Activated T-cell treated with anti-CD3 and anti-CD28 coated beads, Interleukin-2, amount 50 U/mL, for 72 hours (primary cell): ENCODE results near the gene PHETA1. TPM values are rescaled to one million over a fixed set of nuclear protein-coding genes. Genes with fewer than 3 reads are reported as not detected.
"Not testable (repeated sequence)": the region's sequence is repeated elsewhere in the genome, so short reads cannot be mapped to it uniquely, and the experiment has no call there.

Experiments used
- ATAC-seq, 2 donors: fragments of 150-1000 bp; cut with Tn5 transposase; replicated peaks in 1 of 2; 2 replicates each; pipeline ENCODE4 v1.10.0; 2021; ENCODE audit warnings: moderate library complexity in 2 of 2, mild to moderate bottlenecking in 1 of 2
- DNase-seq, 2 donors: peaks; one replicate each; pipeline ENCODE4 v3.0.0; 2021 to 2022; ENCODE audit warnings: mixed read lengths in 1 of 2
- H3K27ac Mint-ChIP-seq: one replicate; pipeline ENCODE4 v1.8.0; 2022; ENCODE audit warnings: mild to moderate bottlenecking, moderate library complexity, mixed read lengths
- H3K27me3 Mint-ChIP-seq: one replicate; pipeline ENCODE4 v1.8.0; 2022; ENCODE audit warnings: low read depth, mixed read lengths
- H3K36me3 Mint-ChIP-seq, 2 donors: one replicate each; pipeline ENCODE4 v1.8.0; 2022; ENCODE audit warnings: mixed read lengths in 2 of 2, mild to moderate bottlenecking in 1 of 2; ENCODE audit not compliant: insufficient read depth in 2 of 2
- H3K4me1 Mint-ChIP-seq: one replicate; pipeline ENCODE4 v1.8.0; 2022; ENCODE audit warnings: low read depth, mixed read lengths
- H3K4me3 Mint-ChIP-seq, 2 donors: one replicate each; pipeline ENCODE4 v1.8.0; 2022; ENCODE audit warnings: mild to moderate bottlenecking in 2 of 2, mixed read lengths in 2 of 2, moderate library complexity in 2 of 2
- H3K9me3 Mint-ChIP-seq, 2 donors: one replicate each; pipeline ENCODE4 v1.8.0; 2022; ENCODE audit warnings: mixed read lengths in 2 of 2
- total RNA-seq, 2 donors: library from RNA; stranded (reverse); gene quantifications; one replicate each; pipeline ENCODE4 v1.2.3, GENCODE V29; 2022

PHETA1 gene
- total RNA-seq, 2 donors from 2014 or later, result 1.0 to 2.2 TPM

DNA sequence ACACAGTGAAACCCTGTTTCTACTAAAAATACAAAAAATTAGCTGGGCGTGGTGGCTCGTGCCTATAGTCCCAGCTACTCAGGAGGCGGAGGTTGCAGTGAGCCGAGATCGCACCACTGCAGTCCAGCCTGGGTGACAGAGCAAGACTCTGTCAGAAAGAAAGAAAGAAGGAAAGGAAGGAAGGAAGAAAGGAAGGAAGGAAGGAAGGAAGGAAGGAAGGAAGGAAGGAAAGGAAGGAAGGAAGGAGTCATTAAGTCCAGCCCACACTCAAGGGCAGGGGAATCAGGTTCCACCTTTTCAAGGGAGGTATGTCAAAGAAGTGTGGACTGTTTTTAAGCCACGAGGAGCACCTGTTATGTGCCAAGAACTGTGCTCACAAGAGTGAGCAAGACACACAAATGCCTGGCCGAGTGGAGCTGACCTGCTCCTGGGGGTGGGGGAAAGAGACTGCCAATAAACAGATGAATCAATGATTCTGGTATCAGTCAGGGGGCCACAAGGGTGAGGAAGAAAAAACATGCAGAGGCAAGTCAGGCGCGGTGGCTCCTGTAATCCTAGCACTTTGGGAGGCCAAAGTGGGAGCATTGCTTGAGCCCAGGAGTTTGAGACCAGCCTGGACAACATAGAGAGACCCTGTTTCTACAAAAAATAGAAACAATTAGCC is 31.0 kb upstream of the PHETA1 start:
- H3K27ac Mint-ChIP-seq, result peak overlapping the region; percentile 88
- H3K36me3 Mint-ChIP-seq, DNase-seq, H3K9me3 Mint-ChIP-seq, ATAC-seq, H3K27me3 Mint-ChIP-seq: not testable (repeated sequence)
- H3K4me1 Mint-ChIP-seq, result peaks cover 68% of the 10 kb centered on the region
- peak overlapping the region in 1 of 2 donors; percentile 54 for H3K4me3 Mint-ChIP-seq

DNA sequence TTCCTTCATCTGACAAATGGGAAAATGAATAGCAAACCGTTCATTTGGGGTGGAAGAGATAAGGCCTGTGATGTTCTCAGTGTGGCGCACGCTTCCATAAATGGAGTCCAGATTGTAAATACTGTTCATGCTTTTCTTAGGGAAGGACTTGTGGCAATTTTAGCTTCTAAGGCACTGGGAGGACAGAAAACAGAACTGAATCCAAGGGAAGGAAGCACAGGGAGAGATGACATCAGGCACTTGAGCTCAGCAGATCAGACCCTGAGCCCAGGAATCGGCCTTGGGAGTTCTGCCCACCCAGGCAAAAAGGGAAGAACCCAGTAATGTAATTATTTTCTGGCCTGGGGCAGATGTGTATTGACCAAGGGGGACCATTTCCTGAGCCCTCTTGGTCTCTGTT is 29.6 kb upstream of the PHETA1 start:
- no peak for DNase-seq
- no peak for ATAC-seq
- Mint-ChIP-seq H3K4me3 (no peak overlapping the region), H3K9me3 (peaks cover 1 to 2% of the 10 kb centered on the region in 2 donors), H3K27me3 (no peaks in the 10 kb centered on the region), H3K4me1 (peaks cover 54% of the 10 kb centered on the region), H3K36me3 (peaks cover 1 to 3% of the 10 kb centered on the region in 2 donors), H3K27ac (no peak overlapping the region)

DNA sequence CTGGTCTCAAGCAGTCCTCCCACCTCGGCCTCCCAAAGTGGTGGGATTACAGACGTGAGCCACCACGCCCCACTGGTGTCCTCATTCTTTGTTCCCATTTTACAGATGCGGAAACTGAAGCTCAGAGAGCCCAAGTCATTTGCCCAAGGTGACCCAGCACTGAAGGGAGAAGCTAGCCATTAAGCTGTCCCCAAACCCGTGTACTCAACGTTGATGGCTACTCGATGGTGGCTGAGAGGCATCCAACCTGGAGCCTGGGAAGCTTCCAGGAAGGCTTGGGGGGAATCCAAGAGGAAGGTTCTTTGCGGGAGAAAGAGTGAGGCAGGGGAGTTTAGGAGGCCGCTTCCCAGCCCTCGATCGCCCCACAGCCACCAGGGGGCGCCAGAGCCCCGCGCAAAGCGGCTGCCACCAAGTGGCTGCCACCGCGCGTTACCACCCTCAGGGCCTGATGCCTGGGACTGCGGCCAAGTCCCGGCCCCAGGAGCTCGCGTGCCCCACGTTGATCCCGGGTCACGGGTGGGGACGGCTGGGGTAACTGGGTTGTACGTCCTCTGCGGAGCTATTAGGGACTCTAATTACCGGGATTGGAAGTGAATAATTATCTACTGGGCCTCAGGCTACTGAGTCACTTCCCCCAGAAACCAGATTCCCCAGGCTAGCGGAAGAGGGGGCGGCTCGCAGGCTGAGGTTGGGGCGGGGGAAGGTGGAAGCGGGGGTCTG is 28.0 kb upstream of the PHETA1 start:
- Mint-ChIP-seq H3K4me3 (peak overlapping the region; percentile 87 to 88), H3K4me1 (peaks cover 44% of the 10 kb centered on the region), H3K9me3 (peaks cover 1 to 2% of the 10 kb centered on the region in 2 donors), H3K27ac (no peak overlapping the region), H3K27me3 (no peaks in the 10 kb centered on the region), H3K36me3 (peaks cover 1 to 3% of the 10 kb centered on the region in 2 donors)
- peak; percentile 88 for ATAC-seq
- DNase-seq, result peak; percentile 88 to 94

DNA sequence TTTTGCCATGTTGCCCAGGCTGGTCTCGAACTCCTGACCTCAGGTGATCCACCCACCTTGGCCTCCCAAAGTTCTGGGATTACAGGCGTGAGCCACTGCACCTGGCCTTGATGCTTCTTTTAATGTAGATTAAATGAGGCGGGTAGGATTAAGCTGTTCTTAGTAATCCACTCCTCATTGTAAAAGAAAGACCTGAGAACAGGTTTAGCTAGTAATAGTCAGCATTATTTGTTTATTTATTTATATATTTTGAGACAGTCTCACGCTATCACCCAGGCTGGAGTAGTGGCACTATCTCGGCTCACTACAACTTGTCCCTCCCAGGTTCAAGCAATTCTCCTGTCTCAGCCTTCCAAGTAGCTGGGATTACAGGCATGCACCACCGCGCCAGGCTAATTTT is 27.4 kb upstream of the PHETA1 start:
- not testable (repeated sequence) for DNase-seq, H3K9me3 Mint-ChIP-seq, H3K27me3 Mint-ChIP-seq, H3K36me3 Mint-ChIP-seq, ATAC-seq, H3K4me3 Mint-ChIP-seq, H3K27ac Mint-ChIP-seq
- peaks cover 44% of the 10 kb centered on the region for H3K4me1 Mint-ChIP-seq

DNA sequence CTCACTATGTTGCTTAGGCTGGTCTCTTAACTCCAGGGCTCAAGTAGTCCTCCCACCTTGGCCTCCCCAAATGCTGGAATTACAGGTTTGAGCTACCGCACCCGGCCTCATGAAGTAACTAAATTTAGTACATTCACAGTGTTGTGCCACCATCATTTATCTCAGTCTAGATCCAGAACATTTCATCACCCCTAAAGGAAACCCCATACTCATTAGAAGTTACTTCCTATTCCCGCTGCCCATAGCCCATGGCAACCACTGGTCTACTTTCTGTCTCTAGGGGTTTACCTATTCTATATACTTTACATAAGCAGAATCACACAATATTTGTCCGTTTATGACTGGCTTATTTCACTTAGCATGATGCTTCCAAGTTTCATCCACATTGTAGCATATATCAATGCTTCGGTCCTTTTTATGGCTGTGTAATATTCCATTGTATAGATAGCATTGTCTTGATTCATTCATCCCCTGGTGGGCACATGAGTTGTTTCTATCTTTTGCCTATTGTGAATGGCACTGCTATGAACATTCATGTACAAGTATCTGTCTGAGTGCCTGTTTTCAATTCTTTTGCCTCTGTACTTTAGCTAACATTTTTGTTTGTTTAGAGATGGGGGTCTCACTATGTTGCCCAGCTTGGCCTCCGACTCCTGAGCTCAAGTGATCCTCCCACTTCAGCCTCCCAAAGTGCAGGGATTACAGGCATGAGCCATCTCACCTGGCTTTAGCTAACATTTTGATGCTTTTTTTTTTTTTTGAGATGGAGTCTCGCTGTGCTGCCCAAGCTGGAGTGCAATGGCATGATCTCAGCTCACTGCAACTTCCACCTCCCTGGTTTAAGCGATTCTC is 26.7 kb upstream of the PHETA1 start:
- no peak for DNase-seq

DNA sequence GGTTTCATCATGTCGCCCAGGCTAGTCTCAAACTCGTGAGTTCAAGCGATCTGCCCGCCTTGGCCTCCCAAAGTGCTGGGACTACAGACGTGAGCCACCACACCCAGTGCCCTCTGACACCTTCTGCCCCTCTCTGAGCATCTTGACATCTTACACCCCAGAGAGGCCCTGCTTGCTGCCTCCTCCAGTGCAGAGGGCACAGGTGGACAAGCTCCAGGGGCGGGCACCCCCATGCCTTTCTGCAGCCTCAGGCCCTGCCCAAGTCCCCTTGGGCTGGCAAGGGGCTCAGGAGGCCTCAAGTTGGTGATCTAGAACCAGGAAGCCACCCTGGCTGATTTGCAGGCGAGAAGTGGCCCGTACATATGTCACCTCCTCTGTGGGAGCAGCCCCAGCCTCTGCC is 25.6 kb upstream of the PHETA1 start:
- Mint-ChIP-seq H3K36me3 (peaks cover 0 to under 1% of the 10 kb centered on the region in 2 donors), H3K9me3 (peaks cover 0 to under 1% of the 10 kb centered on the region in 2 donors), H3K4me1 (peaks cover 29% of the 10 kb centered on the region), H3K27ac (no peak overlapping the region), H3K27me3 (no peaks in the 10 kb centered on the region), H3K4me3 (no peak overlapping the region)
- DNase-seq (no peak), ATAC-seq (no peak)

More for the DNA sequence above, 26.7 kb upstream of the PHETA1 start:
- Mint-ChIP-seq H3K27ac (no peak overlapping the region), H3K36me3 (peaks cover 1 to 3% of the 10 kb centered on the region in 2 donors), H3K4me3 (no peak overlapping the region), H3K4me1 (peaks cover 40% of the 10 kb centered on the region), H3K9me3 (peaks cover 1 to 2% of the 10 kb centered on the region in 2 donors), H3K27me3 (no peaks in the 10 kb centered on the region)
- no peak for ATAC-seq

DNA sequence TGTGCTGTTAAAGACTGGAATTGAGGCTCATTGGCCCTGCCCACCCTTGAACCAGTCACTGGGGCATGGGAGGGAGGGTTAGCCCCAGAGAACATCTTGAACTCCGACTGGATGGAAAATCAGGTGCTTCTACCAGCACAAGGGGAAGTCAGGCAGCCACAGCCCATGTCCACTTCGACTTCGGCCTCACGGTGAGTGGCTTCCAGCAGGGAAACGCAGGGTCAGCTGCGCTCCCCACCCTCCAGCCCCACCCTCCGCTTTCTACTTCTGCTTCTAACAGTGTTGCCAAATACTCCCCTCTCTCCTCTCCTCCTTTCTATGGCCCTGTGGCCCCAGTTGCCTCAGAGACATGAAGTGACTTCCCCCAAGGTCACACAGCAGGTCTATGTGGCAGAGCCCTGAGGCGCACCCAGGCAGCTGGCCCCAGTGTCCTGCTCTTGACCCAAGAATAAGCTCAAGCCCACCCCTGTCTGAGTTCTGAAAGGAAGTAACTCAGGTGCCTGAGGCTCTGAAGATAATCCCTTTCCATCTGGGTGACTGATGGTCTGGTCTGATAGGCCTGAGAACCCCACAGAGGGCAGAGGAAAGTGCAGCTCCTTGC is 24.9 kb upstream of the PHETA1 start:
- peaks cover 22% of the 10 kb centered on the region for H3K4me1 Mint-ChIP-seq
- DNase-seq (no peak), ATAC-seq (no peak)
- no peak overlapping the region for H3K27ac Mint-ChIP-seq
- no peaks in the 10 kb centered on the region for H3K27me3 Mint-ChIP-seq
- H3K36me3 Mint-ChIP-seq, result no peaks in the 10 kb centered on the region
- no peaks in the 10 kb centered on the region for H3K9me3 Mint-ChIP-seq
- H3K4me3 Mint-ChIP-seq, result no peak overlapping the region

DNA sequence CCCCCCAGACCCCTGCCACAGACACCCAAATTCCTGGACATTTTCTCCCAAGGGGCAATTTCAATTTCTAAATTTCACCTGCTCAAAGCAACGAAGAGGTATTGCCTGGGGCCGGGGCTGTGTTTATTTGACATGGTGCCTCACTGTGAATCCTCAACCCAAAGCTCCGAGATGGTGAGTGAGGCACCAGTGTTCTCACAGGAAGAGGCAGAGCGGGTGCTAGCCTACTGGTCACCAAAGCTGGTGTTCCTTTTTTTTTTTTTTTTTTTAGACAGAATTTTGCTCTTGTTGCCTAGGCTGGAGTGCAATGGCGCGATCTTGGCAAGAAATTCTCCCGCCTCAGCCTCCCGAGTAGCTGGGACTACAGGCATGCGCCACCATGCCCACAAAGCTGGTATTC is 22.0 kb upstream of the PHETA1 start:
- DNase-seq, result no peak
- H3K27ac Mint-ChIP-seq, result no peak overlapping the region
- no peak for ATAC-seq
- no peaks in the 10 kb centered on the region for H3K36me3 Mint-ChIP-seq
- H3K9me3 Mint-ChIP-seq, result no peaks in the 10 kb centered on the region
- H3K27me3 Mint-ChIP-seq, result no peaks in the 10 kb centered on the region
- no peak overlapping the region for H3K4me3 Mint-ChIP-seq
- no peaks in the 10 kb centered on the region for H3K4me1 Mint-ChIP-seq

DNA sequence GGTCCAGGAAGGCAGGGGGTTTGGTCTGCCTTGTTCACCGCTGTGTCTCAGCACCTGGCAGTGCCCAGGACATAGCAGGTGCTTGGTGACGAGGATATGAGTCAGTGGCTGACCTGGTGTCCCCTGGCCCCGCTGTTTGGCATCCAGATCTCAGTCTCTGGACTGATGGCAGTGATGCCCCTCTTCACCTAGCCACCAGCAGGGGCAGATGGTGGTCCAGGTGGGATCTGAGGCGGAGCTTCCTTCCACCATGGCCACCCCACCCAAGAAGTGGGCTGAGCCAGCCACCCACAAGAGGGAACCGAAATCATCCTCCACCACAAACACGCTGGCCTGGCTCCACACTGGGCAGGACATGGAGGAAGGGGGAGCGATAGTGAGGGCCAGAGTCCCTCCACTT is 20.7 kb upstream of the PHETA1 start:
- Mint-ChIP-seq H3K27me3 (no peaks in the 10 kb centered on the region), H3K9me3 (no peaks in the 10 kb centered on the region), H3K27ac (no peak overlapping the region), H3K4me3 (no peak overlapping the region), H3K36me3 (no peaks in the 10 kb centered on the region), H3K4me1 (no peaks in the 10 kb centered on the region)
- ATAC-seq (no peak), DNase-seq (no peak)

DNA sequence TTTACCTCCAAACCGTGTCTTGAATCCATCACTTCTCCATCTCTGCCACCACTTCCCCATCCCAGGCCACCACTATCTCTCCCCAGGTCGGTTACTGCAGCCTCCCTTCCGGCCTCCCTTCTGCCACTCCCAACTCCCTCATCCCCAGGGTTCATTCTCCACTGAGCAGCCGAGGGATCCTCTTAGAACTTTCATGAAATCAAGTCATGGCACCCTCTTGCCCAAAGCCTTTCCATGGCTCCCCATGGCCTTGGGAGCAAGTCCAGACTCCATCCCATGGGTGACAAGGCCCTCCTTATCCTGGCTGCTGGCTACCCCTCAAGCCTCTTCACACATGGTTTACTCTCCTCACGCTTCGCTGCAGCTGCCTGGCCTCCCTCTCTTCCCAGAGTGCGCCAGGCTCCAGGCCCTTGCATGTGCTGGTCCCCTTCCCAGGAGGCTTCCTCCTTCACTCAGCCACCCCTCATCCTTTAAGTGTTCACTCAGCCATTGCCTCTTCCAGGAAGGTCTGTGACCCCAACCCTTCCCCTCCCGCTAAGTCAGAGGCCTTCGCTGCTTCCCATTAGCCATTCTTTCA is 18.9 kb upstream of the PHETA1 start:
- Mint-ChIP-seq H3K36me3 (no peaks in the 10 kb centered on the region), H3K4me3 (no peak overlapping the region), H3K27ac (no peak overlapping the region), H3K4me1 (no peaks in the 10 kb centered on the region), H3K27me3 (no peaks in the 10 kb centered on the region), H3K9me3 (no peaks in the 10 kb centered on the region)
- ATAC-seq, result no peak
- DNase-seq, result no peak

DNA sequence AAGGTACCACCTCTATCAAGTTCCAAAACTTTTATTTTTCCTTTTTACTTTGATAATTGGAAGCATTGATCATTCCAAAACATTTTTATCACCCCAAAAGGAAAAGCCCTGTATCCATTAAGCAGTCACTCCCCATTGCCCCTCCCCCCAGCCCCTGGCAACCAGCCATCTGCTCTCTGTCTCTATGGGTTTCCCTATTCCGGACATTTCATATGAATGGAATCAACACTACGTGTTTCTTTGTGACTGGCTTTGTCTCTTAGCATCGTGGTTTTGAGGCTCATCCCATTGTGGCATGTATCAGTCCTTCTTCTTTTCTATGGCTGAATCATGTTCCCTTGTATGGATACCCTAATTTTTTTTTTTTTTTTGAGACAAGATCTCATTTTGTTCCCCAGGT is 18.0 kb upstream of the PHETA1 start:
- no peaks in the 10 kb centered on the region for H3K9me3 Mint-ChIP-seq
- no peak for DNase-seq

DNA sequence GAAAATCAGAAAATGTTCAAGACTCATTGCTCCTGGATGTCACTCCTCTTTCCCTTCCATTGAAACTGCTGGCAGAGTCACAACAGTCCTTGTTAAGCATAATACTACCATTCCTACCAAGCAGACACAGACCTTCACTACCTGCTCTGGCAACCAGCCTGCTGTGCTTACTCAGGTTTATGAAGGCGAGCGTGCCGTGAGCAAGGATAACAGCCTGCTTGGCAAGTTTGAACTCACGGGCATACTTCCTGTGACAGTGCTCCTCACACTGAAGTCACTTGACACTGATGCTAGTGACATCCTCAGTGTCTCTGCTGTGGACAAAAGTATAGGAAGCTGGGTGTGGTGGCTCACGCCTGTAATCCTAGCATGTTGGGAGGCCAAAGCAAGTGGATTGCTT is 15.7 kb upstream of the PHETA1 start:
- no peaks in the 10 kb centered on the region for H3K4me1 Mint-ChIP-seq
- H3K4me3 Mint-ChIP-seq, result no peak overlapping the region
- H3K36me3 Mint-ChIP-seq, result no peaks in the 10 kb centered on the region
- DNase-seq, result no peak
- no peak for ATAC-seq
- H3K27me3 Mint-ChIP-seq, result peaks cover 6% of the 10 kb centered on the region
- no peak overlapping the region for H3K27ac Mint-ChIP-seq
- H3K9me3 Mint-ChIP-seq, result no peaks in the 10 kb centered on the region

More for the DNA sequence above, 18.0 kb upstream of the PHETA1 start:
- Mint-ChIP-seq H3K27me3 (no peaks in the 10 kb centered on the region), H3K36me3 (no peaks in the 10 kb centered on the region), H3K4me1 (no peaks in the 10 kb centered on the region), H3K4me3 (no peak overlapping the region), H3K27ac (no peak overlapping the region)
- ATAC-seq, result no peak
